ENCODE results near the gene CHST5. TPM values are rescaled to one million over a fixed set of nuclear protein-coding genes. Genes with fewer than 3 reads are reported as not detected.

Gene CHST5
- total RNA-seq, 1 donor from 2014 or later = 0.62 TPM

GRCh38 chr16:75537776-75538175, 1.9 kb upstream of the CHST5 start:
- intact Hi-C loops (cut with DNase I) = no loop called here

GRCh38 chr16:75535211-75535843, 581 bp downstream of the CHST5 start:
- Histone ChIP-seq H3K27ac (no peak overlapping the region), H3K36me3 (no peaks in the 10 kb centered on the region), H3K9me3 (no peaks in the 10 kb centered on the region), H3K4me1 (no peaks in the 10 kb centered on the region), H3K4me3 (no peak overlapping the region), H3K27me3 (ENCODE audit: low read depth) (no peaks in the 10 kb centered on the region)
- intact Hi-C loops (cut with DNase I) = no loop called here
- TF ChIP-seq CTCF (IDR thresholded peaks at IDR 0.05) = no peak
- DNase-seq (no peak), ATAC-seq (peak in 1 of 2 donors; percentile 14)

More at GRCh38 chr16:75537776-75538175, 1.9 kb upstream of the CHST5 start:
- TF ChIP-seq CTCF (IDR thresholded peaks at IDR 0.05) = no peak
- H3K4me3 ChIP-seq = no peak overlapping the region
- no peak for DNase-seq
- H3K4me1 ChIP-seq = no peaks in the 10 kb centered on the region
- H3K27me3 ChIP-seq (ENCODE audit: low read depth) = no peaks in the 10 kb centered on the region
- H3K9me3 ChIP-seq = no peaks in the 10 kb centered on the region
- ATAC-seq = no peak
- no peaks in the 10 kb centered on the region for H3K36me3 ChIP-seq
- H3K27ac ChIP-seq = no peak overlapping the region

- no peak for DNase-seq
- intact Hi-C loops (cut with DNase I) = no loop called here
- no peaks in the 10 kb centered on the region for H3K4me1 ChIP-seq
These were observed 1.2 kb downstream of the CHST5 start for GRCh38 chr16:75534560-75535205.

GRCh38 chr16:75532791-75533190, 3.1 kb downstream of the CHST5 start:
- H3K9me3 ChIP-seq = no peaks in the 10 kb centered on the region
- no peak for ATAC-seq
- no peak overlapping the region for H3K27ac ChIP-seq
- intact Hi-C loops (cut with DNase I) = no loop called here
- no peak for TF ChIP-seq CTCF (IDR thresholded peaks at IDR 0.05)
- no peaks in the 10 kb centered on the region for H3K27me3 ChIP-seq (ENCODE audit: low read depth)
- no peaks in the 10 kb centered on the region for H3K36me3 ChIP-seq
- no peaks in the 10 kb centered on the region for H3K4me1 ChIP-seq
- no peak for DNase-seq
- no peak overlapping the region for H3K4me3 ChIP-seq

More at GRCh38 chr16:75534560-75535205, 1.2 kb downstream of the CHST5 start:
- no peak overlapping the region for H3K27ac ChIP-seq
- no peaks in the 10 kb centered on the region for H3K36me3 ChIP-seq
- H3K9me3 ChIP-seq = no peaks in the 10 kb centered on the region
- TF ChIP-seq CTCF (IDR thresholded peaks at IDR 0.05) = no peak
- peak in 1 of 2 donors; percentile 19 for ATAC-seq
- no peaks in the 10 kb centered on the region for H3K27me3 ChIP-seq (ENCODE audit: low read depth)
- H3K4me3 ChIP-seq = no peak overlapping the region

- H3K4me3 ChIP-seq = no peak overlapping the region
- no peak overlapping the region for H3K27ac ChIP-seq
- no peaks in the 10 kb centered on the region for H3K9me3 ChIP-seq
- H3K36me3 ChIP-seq = no peaks in the 10 kb centered on the region
- intact Hi-C loops (cut with DNase I) = no loop called here
- no peak for TF ChIP-seq CTCF (IDR thresholded peaks at IDR 0.05)
- DNase-seq (no peak), ATAC-seq (no peak)
- no peaks in the 10 kb centered on the region for H3K27me3 ChIP-seq (ENCODE audit: low read depth)
- H3K4me1 ChIP-seq = no peaks in the 10 kb centered on the region
These were observed 3.7 kb downstream of the CHST5 start for GRCh38 chr16:75532142-75532765.
